ENCODE data around the gene RAB14.

DNA sequence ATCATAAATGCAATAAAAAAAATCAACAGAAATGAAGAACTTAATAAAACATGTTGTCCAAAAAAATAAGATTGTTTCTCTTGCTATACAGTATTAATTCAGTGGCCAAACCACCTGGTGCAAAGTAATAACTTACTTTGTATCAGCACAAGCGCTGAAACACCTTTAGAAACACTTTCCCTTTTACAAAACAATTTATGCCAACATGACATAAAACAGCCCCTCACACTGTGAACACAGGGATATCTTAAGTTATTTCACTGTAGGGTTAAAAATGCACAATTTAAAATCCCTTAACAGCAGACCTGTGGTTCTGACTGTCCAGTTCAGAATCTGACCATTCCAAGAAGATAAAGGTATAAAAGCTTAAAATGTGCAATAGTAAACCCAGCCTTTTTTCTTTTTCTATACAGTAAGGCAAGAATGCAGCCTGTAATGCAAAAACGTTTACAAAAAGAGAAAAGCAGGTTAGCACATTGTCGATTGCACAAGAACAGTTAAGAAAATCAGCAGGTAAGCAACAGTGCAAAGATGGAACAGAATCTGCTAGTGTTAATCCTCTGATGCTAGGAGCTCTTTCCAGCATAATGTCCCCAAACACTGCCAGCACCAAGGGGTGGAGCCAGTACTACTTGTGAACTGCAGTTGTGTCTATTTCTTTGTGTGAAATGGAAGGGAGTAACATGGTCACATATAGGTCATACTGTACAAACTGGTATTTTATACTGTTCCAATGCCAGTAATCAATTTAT is 21.6 kb downstream of the RAB14 start:
- TF ChIP-seq POLR2A (IDR thresholded peaks at IDR 0.05; ENCODE audit: low read length) (no peak), GATA1 (IDR thresholded peaks at IDR 0.05; ENCODE audit: low read depth, low read length) (no peak)

Data from erythroblast (primary cell).